DMS53 (cell line): ENCODE data around the gene AFAP1L1.
A peak's percentile ranks its signal among the peaks of the same experiment; 100 is the strongest.

Experiments used
- DNase-seq: peaks from one replicate; lab custom pipeline; 2025; lab: John Stamatoyannopoulos, UW

Gene AFAP1L1

DNA sequence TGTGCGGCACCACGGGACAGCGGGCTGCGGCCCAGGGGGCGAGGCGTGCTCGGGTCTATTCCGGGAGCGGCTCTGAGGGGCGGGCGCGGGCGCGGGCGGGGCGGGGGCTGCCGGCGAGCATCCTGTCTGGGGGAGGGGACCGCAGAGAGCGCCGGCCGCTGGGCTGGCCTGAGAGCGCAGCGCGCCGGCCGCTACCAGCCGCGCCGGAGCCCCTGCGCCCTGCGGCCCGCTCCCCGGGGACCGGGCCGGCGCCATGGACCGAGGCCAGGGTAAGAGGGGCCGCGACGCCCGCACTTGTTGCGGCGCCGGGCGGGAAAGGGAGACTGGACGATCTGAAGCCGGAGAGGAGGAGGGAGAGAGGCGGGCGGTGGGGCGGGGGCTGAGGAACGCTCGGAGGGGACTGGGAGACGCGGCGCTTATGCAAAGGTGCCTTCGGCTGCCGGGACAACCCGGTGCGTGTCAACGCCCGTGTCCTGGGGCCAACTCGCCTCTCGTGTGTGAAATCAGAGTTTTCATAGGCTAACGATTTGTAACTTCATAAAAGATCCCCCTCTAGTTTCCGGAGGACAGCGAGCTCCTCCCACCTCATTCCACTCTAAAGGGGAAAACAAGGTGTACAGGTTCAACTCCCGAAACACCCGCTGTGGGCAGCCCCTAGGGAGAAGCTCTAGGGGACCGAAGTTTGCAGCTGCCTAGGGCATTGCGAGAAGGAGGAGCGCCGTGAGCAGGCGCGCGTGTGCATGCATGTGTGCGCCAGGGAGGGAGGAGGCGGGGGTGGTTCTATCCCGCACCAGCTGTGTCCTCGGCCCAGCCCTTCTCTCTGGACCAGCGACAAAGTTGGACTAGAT, at the start of gene AFAP1L1:
AFAP1L1 (plus strand) TSS at position 144 of the 848 bp plus-strand sequence; CDS start at position 254, 110 bp downstream.
- peak; percentile 78 for DNase-seq

DNA sequence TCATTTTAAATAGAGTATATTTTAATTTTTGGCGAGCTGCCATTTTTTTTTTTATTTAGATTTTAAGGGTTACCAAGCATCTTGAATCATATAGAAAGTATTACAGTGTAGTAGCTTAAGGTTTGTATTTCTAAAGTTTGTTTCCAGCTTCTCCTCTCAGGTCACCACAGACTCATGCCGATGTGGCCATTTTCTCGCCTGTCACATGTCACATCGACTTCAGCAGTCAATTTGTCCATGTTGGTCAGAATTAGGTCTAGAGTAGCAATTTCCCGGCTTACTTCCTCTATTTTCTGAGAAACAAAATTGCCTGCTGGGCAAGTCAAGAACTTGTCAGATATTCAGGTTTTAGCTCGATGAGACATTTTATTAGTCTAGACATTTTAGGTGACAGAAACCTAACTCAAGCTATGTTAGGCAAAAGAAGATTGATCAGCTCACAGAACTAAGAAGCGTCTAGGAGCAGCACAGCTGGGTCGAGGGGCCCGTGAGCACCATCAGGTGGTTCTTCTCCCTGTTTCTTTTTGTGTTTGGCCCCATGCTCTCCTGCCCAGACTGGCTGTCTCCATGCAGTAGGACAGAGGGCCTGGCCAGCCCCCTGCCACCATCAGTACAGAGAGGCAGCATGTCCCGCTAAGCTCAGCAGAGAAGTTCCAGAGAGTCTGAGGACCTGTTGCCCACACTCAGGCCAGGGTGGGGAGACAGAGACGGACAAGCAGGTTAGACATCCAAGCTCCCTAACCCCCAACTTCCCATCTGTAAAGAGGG, 48.4 kb upstream of the AFAP1L1 start:
- no peak for DNase-seq

DNA sequence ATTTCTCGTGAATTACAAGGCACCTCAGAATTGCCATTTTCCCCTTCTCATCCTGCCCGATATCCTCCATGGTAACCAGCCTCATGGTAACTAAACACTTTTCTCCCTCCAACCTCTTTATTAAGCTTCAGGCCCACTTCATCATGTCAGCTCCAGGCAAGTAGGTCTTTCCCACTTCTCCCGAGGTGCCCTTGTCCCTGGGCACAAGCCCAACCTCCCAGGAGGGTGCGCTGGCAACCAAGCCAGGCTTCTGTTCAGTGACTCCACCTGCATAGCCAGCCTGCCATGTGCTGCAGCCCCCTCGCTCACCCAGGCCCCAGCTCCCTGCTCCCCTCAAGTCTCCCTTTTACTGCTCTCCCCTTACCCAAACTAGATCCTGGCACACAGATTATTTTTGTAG, 47.4 kb upstream of the AFAP1L1 start:
- no peak for DNase-seq

DNA sequence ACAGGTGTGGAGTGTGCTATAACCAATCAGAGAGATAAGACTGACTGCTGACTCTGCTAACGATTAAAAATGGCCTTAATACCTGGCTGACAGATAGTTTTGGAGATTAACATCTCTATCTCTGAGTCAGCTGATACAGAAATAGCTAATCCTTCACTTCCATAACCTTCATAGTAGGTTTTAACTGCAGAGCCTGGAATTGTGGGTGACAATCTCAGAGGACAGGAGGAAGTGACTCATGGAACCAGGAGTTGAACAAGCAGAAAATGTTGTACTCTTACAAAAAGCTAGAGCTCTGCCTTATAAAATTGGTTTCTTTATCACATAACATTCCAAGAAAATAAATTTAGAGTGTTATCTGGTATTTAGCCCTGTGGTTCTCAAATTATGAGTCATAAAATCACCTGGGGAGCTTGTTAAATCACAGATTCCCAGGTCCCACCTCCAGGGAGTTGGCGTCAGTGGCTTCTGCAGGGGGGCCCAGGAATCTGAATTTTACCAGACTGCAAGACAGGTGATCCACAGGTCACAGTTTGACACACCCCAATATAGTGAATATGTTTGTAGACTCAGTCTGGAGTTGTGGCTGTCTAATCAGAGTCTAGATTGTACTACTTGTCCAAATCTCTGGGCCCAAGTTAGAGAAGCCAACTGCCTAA, 44.4 kb upstream of the AFAP1L1 start:
- peak; percentile 37 for DNase-seq

DNA sequence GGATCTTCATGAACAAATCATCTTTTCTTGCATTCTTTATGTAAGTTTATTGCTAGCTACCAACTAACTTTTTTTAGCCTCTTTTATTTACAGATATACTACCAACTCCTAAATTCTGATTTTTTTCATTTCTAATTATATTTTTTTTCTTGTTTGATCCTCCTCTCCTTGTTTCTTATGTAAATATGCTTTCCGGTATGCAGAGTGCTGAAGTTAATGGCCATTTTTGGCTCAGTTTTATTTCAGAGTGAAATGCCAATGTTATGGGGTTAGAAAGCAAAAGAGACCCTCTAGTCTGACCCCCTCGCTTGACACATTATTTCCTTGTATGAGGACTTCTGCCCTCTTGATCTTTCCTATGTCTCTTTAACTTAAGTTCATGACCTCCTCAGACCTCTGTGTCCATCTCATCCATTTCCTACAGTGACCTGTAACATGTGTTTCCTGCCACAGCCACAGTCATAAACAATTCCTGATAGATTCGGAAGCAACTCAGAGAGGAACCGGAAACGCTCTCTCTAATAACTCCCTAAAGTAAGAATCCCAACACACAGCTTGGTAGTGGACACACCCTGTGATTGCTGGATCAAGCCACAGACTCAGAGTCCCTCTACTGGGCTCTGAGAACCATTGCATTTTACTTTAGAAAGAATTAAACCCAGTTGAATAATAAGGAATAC, 42.9 kb upstream of the AFAP1L1 start:
- DNase-seq = peak; percentile 78

DNA sequence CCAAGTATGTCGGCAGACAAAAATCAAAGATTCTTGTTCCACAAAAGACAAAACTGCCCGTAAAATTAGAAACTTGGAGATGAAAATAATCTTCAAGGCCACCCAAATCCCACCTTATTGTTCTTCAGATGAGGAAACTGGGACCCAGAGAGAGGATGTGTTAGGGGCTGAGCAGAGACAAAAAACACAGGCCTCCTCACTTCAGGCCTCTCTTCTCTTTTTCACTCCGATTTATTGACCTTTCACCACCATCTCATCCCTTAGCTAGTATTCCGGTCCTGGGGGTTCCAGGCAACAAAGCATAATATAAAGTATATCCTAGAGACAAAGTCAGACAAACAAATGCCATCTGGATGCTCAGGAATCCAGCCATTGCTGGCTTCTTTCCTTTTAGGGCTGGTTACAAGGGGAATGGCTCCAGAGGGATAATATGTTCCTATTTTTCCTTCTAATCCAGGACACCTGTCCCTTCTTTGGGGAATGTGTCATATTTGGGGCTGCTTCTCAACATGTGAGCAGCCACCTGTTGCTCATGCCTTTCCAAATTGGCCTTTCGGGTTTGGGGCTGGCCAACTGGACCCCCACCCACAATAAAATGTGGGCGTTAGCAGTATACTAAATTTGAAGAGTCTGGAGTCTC, 42.2 kb upstream of the AFAP1L1 start:
- no peak for DNase-seq

DNA sequence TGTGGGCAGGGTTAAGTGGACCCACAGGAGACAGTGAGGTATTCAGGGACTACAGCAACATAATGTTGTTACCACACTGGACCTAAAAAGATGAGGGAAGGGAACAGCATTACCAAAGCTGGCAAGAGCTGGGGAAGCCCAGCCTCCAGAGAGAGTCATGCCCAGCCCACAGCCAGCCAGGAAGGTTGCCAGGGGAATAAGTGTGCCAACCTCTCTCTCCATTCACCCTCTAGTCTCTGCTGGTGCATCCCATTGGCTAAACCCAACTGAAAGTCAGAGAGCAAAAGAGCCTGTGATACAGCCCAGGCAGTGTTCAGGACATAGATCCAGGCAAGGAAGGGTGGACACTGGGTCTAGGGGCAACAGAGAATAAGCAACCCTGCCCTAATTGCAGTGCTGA, 35.8 kb upstream of the AFAP1L1 start:
- DNase-seq = no peak

DNA sequence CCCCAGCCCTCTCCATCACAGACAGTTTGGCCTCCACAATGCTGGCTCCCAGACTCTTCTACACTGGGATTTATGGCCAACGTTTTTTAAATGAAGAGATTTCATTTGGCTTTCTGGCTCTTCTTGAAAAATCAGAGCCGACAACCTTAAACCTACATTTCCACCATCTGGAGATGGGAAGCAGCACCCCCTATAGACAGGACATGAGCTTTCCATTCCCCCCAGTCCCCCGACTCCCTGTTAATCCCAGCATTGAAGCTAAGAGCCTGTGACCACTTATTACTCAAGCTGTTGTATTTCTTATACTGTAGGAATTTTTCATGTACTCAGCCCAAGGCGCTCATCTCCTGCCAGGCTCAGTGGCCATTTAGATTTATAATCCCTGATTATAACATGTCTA, 34.0 kb upstream of the AFAP1L1 start:
- no peak for DNase-seq

DNA sequence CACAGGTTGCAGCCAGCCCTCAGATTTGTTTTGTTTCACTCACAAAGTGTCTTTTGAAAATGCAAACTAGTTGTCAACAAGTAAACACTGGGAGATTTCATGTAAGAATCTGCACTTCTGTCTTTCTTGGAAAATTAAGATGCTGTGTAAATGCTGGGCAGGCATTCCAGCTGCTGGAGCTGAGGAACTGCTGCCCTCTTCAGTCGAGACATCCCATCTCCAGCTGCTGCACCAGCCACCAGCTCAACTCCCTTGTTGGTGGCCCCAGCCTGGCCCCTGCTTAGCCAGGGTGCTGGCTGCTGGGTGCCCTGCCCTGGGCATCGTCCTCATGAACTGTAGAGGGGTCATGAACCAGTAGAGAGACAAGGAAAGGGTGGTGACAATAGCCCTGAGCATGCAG, 33.1 kb upstream of the AFAP1L1 start:
- peak; percentile 19 for DNase-seq

DNA sequence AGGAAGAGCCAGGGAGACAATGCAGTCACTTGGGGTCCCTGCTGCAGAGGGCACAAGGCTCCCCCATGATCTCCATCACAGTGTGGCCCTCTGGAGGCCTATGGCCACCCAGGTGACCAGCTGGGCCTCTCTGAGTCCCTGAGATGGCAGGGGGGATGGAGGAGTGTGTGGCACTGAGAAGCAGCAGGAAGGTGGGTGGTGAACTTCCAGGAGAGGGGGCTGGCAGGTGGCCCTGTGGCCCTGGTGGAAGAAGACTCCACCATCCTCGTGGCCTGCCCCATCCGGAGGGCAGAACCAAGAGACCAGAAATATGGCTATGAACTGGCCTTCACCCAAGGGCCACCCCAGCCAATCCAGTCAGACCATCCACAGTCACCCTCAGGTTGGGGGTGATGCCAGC, 31.7 kb upstream of the AFAP1L1 start:
- no peak for DNase-seq

DNA sequence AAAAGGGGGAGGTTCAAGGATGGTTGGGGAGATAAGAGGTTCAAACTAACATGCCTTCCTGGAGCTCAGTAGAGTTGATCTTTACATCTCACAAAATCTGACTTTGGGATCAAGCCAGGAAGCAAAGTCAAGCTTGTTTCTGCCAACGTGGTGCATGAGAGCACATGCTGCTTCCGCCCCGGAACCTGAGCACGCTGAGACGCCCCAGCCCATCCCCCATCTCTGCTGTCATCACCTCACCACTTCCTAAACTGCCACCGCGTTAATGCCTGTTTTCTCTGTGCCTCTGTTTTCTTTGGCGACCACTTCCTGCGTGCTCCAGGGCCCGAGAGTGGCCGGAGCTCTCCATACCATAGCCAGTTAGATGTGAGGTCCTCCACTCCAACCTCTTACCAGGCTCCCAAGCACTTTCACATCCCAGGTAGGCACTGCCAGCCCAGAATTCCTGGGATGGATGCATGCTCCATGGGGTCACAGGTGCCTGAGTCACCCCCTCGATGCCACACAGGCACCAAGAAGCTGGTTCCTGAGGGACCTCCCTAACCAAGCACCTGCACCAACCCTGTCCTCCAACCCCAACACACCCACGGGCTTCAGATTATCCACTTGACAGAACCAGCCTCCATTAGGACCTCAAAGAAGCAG, 31.2 kb upstream of the AFAP1L1 start:
- DNase-seq = no peak

DNA sequence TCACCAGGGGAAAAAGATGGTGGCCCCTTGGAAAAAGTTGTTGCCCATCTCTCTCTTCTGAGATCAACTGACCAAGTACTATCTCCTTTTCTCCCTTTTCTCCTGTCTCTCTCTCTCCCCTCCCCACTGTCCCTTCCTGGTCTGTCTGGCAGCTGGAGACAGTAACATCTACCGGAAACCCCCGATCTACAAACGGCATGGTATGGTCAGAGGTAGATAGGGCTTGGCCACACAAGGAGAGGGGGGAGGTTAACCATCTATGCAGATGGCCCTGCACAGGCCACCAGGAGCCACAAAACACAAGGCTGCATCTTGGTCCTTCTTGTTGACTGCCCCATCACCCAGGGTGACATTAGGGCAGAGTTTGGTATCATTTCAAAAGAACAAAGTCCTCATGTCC, 29.3 kb upstream of the AFAP1L1 start:
- DNase-seq = no peak

DNA sequence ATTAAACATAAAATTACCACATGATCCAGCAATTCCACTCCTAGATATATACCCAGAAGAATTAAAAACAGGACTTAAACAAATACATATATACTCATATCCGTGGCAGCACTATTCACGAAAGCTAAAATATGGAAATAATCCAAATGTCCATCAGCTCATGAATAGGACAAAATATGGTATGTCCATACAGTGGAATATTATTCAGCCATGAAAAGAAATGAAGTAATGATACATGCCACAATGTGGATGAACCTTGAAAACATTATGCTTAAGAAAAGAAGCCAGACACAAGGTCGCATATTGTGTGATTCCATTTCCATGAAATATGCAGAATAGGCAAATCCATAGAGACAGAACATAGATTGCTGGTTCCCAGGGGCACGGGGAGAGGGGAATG, 24.8 kb upstream of the AFAP1L1 start:
- no peak for DNase-seq

DNA sequence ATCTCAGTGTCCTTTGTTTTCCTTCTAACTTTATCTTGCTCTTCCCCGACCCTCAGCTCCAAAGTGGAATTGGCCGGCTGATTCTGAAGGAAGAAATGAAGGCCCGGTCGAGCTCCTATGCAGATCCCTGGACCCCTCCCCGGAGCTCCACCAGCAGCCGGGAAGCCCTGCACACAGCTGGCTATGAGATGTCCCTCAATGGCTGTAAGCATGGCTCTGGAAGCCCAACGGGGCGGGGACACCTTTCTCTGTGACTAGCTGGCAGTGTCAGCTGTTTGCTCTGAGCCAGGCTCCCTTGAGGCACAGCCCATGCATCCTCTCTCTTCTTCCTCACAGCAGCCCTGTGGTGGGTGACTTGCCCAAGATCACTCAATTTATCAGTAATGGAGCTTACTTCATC, 23.9 kb upstream of the AFAP1L1 start:
- DNase-seq = no peak

DNA sequence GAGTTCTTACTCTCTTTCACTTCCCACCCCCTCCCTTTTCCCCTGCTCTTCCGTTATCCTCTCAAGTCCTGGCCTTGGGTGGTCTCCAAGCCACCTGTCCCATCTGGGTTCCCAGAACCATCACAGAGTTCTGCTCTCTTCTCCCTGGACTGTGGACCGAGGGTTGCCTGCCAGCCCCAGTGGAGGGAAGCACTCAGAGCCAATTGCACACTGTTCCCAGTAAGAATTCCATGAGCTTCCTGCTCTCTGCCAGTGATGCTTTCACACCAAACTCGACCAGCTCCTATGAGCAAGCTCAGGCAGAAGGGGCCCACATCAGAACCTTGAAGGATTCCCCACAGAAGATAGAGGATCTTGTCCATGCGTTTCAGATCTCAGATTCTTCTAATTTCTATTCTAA, 20.1 kb upstream of the AFAP1L1 start:
- DNase-seq = no peak

DNA sequence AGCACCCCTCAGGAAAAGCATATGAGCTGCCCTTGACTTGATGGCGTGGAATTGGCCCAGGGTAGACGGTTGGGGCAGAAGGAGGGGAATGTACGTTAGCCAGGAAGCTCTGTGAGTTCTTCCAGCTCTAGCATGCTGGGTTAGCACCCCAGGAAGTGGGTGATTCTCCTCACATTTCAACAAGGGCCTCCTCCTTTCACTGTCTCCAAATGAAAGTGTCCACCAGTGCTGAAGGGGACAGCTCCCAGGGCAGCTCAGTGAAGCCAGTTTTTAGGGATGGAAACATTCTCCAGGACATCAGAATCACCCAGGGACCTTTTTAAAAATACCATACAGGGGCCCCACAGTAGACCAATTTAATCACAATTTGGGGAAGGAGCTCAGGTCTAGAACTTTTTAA, 17.2 kb upstream of the AFAP1L1 start:
- no peak for DNase-seq

DNA sequence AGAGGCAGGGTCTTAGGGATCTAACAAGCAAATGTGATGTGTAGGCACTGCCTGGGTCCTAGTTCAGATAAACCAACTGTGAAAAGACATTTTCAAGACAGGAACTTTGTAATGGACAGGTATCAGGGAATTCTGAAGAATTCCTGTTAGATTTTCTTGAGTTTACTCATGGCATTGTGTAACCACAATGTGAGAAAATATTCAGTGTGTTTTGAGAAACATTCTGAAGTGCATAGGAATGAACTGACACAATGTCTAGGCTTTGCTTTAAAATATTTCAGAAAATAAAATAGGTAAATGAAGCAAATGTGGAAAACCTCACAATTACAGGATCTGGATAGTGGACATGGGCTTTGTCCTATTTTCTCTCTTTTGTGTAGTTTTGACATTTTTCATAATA, 15.2 kb upstream of the AFAP1L1 start:
- no peak for DNase-seq

DNA sequence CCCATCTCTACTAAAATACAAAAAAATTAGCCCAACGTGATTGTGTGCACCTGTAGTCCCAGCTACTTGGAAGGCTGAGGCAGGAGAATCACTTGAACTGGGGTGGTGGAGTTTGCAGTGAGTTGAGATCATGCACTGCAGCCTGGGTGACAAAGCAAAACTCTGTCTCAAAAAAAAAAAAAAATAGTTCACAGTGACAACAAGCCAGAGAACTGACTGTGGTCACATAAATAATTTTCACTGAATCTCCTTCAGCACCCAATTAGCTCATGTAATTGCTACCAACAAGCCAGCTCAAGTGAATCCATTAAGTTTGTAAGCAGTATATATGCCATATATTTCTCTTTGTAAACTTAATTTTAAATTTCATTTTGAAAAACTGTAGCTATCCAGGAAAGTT, 14.5 kb upstream of the AFAP1L1 start:
- no peak for DNase-seq

DNA sequence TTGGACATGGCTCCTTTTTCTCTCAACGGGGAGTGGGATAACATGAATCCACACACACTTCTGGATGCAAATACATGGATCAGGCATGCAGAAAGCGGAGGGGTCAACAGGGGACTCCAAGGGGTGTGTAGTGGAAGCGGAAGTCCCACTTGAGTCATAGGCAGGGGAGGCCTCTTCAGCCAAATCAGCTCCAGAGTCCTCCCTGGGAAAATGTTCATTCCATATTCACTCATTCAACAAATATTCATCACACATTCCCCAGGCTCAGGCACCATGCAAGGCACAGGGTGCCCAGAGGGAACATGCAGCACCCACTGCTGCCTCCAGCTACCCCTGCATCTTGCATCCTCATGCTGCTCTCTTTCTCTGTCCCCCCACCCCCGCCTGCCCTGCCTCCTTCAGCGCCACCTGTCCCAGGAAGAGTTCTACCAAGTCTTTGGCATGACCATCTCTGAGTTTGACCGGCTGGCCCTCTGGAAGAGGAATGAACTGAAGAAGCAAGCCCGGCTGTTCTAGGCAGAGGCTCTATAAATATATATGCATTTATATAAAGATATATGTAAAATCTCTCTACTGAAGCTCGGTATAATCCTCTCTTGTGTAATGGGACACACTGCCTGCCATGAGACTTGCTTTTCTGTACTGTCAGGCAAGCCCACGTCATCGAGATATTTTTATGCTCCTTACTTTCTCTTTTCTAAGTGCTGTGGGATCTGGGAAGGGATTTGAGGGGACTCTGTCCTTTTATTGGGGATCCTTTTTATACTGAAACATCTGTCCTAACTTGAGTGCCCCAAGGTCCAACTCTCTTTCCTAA, 13.6 kb upstream of the AFAP1L1 start:
- no peak for DNase-seq

DNA sequence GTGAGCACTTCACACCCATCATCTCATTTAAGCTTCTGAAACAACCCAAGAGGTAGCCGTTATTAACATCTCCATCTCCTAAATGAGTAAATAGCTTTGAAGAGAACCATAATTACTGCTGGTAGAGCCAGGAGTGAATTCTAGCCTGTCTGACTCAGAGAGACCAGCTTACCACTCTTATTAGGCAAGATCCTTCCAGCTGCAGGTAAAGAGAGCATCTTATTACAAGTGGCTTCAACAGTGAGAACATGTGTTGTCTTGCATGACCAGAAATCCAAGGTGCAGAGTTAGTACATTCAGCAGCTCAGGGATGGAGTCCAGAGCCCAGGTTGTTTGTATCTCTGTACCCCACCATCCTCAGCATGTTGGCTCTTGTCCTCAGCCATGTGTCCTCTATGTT, 10.9 kb upstream of the AFAP1L1 start:
- no peak for DNase-seq
